SKM-1 (cell line): ENCODE measurements around the gene C12orf42.
"Not testable (repeated sequence)": the region's sequence is repeated elsewhere in the genome, so short reads cannot be mapped to it uniquely, and the experiment has no call there.

Source experiments
- DNase-seq: peaks from one replicate; lab custom pipeline; 2025; ENCODE audit not compliant: unreplicated experiment; lab: John Stamatoyannopoulos, UW

C12orf42 gene

GRCh38 chr12:103498990-103499389 lies 3.2 kb upstream of the C12orf42 start:
- no peak for DNase-seq

- no peak for DNase-seq
These were observed 867 bp downstream of the C12orf42 start for GRCh38 chr12:103494734-103495468.

GRCh38 chr12:103494051-103494733 lies 1.6 kb downstream of the C12orf42 start:
- DNase-seq = no peak

- no peak for DNase-seq
These were observed 2.6 kb downstream of the C12orf42 start for GRCh38 chr12:103493199-103493598.

- no peak for DNase-seq
These were observed 13.4 kb downstream of the C12orf42 start for GRCh38 chr12:103482365-103482764.

GRCh38 chr12:103475073-103475472 lies 20.7 kb downstream of the C12orf42 start:
- DNase-seq = no peak

GRCh38 chr12:103470664-103471063 lies 25.1 kb downstream of the C12orf42 start:
- no peak for DNase-seq

- DNase-seq = no peak
These were observed 26.0 kb downstream of the C12orf42 start for GRCh38 chr12:103469719-103470118.

GRCh38 chr12:103468837-103469236 lies 26.9 kb downstream of the C12orf42 start:
- DNase-seq = no peak

GRCh38 chr12:103462675-103463074 lies 33.1 kb downstream of the C12orf42 start:
- DNase-seq = no peak

GRCh38 chr12:103457471-103457870 lies 38.3 kb downstream of the C12orf42 start:
- no peak for DNase-seq

- DNase-seq = peak; percentile 15
These were observed 39.8 kb downstream of the C12orf42 start for GRCh38 chr12:103456006-103456405.

GRCh38 chr12:103455020-103455763 lies 40.6 kb downstream of the C12orf42 start:
- peak; percentile 23 for DNase-seq

- DNase-seq = no peak
These were observed 50.8 kb downstream of the C12orf42 start for GRCh38 chr12:103444983-103445382.

GRCh38 chr12:103442822-103443221 lies 52.9 kb downstream of the C12orf42 start:
- peak; percentile 7 for DNase-seq

- DNase-seq = no peak
These were observed 53.6 kb downstream of the C12orf42 start for GRCh38 chr12:103442182-103442555.

- peak; percentile 24 for DNase-seq
These were observed 54.2 kb downstream of the C12orf42 start for GRCh38 chr12:103441437-103442181.

GRCh38 chr12:103434165-103435105 lies 61.3 kb downstream of the C12orf42 start:
- DNase-seq = not testable (repeated sequence)

GRCh38 chr12:103431950-103432349 lies 63.8 kb downstream of the C12orf42 start:
- no peak for DNase-seq

GRCh38 chr12:103431387-103431786 lies 64.4 kb downstream of the C12orf42 start:
- no peak for DNase-seq
